GM10248 (cell line): ENCODE data around the gene AP1S2.
"Not testable (repeated sequence)": the region's sequence is repeated elsewhere in the genome, so short reads cannot be mapped to it uniquely, and the experiment has no call there.

Experiments
- CTCF ChIA-PET: fragments of 300-600 bp; sonication (Branson Sonifier 250); formaldehyde crosslinking; extraction: SDS; loops from one replicate; lab custom pipeline; 2021; ENCODE audit warnings: antibody characterized with exemption; lab: Yijun Ruan, JAX
- POLR2A ChIA-PET: fragments of 350-650 bp; sonication (Branson Sonifier 250); formaldehyde crosslinking; extraction: SDS; loops from one replicate; lab custom pipeline; 2020; ENCODE audit warnings: antibody characterized with exemption; lab: Yijun Ruan, JAX
- DNase-seq: peaks from one replicate; pipeline ENCODE4 v3.0.0; 2012; ENCODE audit errors: extremely low spot score
- TF ChIP-seq, protein P1 (sequence below): IDR thresholded peaks from 2 replicates; pipeline ENCODE4 v1.5.1; 2012; ENCODE audit warnings: mild to moderate bottlenecking, low read depth; ENCODE audit errors: extremely low read depth, missing control alignments, control extremely low read depth

The AP1S2 gene

DNA sequence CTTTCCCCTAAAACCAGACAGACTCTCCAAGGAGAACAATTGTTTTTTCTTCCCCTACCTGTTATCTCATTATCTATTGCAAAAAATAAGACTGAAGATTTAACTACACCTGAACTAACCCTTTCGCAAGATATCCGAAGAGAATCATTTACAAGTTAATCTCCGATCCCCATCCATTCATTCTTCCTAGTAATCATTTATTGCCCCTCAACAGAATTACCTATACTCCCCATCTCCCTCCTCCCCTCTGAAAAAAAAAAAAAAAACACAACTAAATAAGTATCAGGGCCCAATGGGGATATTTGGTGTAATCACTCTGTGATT lies 28.9 kb upstream of the AP1S2 start:
- ChIA-PET POLR2A (no interaction called here), CTCF (no interaction called here)
- DNase-seq: no peak
- TF ChIP-seq, protein P1, sequence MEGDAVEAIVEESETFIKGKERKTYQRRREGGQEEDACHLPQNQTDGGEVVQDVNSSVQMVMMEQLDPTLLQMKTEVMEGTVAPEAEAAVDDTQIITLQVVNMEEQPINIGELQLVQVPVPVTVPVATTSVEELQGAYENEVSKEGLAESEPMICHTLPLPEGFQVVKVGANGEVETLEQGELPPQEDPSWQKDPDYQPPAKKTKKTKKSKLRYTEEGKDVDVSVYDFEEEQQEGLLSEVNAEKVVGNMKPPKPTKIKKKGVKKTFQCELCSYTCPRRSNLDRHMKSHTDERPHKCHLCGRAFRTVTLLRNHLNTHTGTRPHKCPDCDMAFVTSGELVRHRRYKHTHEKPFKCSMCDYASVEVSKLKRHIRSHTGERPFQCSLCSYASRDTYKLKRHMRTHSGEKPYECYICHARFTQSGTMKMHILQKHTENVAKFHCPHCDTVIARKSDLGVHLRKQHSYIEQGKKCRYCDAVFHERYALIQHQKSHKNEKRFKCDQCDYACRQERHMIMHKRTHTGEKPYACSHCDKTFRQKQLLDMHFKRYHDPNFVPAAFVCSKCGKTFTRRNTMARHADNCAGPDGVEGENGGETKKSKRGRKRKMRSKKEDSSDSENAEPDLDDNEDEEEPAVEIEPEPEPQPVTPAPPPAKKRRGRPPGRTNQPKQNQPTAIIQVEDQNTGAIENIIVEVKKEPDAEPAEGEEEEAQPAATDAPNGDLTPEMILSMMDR: no peak

DNA sequence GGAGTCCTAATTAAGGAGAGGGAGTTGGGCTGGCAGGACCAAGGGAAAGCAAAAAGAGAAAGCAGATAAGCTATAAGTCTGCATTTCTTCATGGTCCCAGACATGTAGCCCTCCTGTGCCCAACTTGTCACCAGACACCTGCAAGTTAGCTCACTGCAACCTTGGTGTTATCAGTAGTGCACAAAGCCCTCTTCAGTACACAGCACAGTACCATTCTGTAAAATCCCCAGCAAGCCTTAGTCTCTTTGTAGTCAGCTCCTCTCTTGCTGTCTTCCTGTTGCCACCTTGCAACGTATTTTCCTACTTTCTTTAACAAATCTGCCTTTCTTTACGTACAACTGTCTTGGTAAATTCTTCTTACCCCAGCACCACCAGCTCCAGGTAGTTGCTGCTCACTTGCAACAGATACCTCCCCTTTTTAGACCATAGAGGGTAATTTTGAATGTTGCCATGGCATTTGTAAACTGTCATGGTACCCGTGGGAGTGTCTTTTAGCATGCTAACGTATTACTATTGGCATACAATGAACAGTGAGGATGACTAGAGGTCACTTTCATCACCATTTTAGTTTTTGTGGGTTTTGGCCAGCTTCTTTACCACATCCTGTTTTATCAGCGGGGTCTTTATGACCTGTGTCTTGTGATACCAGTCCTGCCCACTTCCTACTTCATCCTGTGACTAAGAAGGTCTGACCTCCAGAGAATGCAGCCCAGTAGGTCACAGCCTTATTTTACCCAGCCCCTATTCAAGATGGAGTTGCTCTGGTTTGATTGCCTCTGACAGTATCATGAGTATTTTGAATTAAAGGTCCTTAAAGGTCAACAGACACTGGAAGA lies 28.3 kb upstream of the AP1S2 start:
- DNase-seq: no peak
- ChIA-PET CTCF (no interaction called here), POLR2A (no interaction called here)
- TF ChIP-seq, protein P1: no peak

DNA sequence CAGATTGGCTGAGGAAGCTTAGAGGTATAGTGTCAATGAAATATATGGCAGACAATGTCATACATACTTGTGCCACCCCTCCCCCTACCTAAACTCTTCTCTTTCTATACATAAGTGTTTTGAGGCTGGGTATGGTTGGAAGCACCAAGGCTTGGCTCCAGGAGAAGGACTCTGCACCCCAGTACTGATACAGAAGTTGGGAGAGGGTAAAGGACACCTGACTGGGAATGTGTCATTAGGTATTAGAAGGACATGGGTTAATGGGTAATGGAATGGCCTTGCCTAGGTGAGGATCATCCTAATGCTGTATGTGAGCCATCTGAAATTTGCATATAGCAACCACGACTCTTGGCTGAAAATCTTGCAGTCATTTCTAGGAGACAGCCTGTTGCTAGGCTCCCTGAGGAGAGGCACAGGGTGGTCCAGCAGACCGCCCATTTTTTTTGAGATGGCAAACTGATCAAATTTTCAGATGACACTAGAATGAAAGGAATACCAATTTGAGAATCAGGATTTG lies 26.8 kb upstream of the AP1S2 start:
- CTCF ChIA-PET: no interaction called here
- TF ChIP-seq, protein P1: no peak
- POLR2A ChIA-PET: no interaction called here
- DNase-seq: no peak

DNA sequence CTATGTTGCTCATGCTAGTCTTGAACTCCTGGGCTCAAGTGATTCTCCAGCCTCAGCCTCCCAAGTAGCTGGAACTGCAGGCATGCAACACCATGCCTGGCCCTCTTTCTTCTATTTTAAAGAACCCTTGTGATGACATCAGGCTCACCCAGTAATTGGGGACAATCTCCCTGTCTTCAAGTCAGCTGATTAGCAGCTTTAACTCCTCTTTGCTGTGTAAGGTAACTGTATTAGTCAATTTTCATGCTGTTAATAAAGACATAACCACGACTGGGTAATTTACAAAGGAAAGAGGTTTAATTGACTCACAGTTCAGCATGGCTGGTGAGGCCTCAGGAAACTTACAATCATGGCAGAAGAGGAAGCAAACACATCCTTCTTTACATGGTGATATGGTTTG lies 23.3 kb upstream of the AP1S2 start:
- DNase-seq, POLR2A ChIA-PET, CTCF ChIA-PET: not testable (repeated sequence)

DNA sequence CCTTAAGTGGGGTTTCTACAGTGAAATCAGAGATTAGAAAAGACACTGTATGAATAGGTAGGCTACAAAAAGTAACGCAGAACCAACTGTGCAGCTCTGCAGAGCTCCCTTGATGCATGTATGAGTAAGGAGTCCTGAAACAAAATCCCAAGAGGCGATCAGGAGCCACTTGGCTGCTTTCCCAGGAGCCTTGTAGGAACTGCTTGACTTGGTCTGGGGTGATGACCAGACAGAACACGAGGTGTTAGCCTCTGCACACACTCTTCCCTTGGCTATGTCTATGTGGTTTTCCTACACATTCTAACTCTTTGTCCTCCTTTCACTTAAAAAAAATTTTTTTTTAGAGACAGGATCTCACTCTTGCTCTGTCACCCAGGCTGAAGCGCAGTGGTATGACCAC lies 22.8 kb upstream of the AP1S2 start:
- ChIA-PET CTCF (no interaction called here), POLR2A (no interaction called here)
- TF ChIP-seq, protein P1: no peak
- DNase-seq: no peak

DNA sequence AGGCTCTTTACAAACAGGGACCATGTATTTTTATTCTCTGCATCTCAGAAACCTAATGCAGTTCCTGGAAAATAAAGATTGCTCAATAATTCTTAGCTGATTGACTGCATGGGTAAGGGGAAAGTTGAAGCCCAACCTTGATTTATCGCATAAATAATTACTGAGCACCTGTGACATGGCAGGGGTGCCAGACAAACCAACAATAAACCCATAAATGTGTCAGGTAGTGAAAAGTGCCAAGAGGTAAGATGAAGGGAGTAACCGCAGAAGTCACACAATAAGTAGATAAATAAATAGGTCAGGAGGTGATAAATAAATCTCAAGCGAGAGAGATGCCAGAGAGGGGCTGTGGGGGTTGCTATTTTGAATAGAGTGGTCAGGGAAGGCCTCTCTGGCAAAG lies 20.1 kb upstream of the AP1S2 start:
- CTCF ChIA-PET: interaction anchor here (1.3 kb wide), 1 partner anchor 9 kb away, joined by 4 read pairs; no protein-coding TSS in a partner anchor
- DNase-seq: no peak

DNA sequence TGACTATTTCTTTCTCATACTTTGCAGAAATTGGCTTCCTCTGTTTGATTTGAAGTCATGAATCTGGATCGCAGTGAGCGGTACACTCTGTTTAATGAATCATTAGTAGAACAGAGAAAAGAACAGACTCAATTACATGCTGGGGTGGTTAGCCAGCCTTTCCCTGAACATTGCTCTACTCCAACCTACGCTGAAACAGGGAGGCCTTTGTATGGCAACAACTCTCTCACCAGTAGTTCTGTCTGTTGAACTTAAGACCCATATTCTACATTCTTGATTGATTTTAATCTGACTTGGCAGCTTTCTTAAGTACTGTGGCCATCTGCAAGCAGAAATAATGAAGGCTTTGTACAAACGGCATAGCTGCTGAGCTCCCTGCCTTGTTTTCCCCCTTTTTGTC lies 19.0 kb upstream of the AP1S2 start:
- no peak for DNase-seq
- CTCF ChIA-PET: no interaction called here
- TF ChIP-seq, protein P1: no peak
- POLR2A ChIA-PET: no interaction called here

More for the DNA sequence above, 20.1 kb upstream of the AP1S2 start:
- POLR2A ChIA-PET: no interaction called here
- TF ChIP-seq, protein P1: no peak
